ENCODE data around the gene MYADM.

DNA sequence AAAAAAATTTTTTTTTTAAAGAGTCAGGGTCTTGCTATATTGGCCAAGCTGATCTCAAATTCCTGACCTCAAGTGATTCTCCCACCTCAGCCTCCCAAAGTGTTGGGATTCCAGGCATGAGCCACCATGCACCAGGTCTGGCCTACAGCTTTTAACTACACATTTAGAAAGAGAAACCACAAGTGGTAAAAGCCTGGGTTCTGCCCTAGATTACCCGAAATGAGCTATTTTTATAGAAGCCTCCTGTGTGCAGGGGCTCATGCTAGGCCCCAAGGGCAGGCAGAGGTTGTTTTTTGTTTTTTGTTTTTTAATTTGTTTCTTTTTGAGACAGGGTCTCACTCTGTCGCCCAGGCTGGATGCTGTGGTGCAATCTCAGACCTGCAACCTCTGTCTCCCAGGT, 14.0 kb upstream of the MYADM start:
- TF ChIP-seq, protein P1, sequence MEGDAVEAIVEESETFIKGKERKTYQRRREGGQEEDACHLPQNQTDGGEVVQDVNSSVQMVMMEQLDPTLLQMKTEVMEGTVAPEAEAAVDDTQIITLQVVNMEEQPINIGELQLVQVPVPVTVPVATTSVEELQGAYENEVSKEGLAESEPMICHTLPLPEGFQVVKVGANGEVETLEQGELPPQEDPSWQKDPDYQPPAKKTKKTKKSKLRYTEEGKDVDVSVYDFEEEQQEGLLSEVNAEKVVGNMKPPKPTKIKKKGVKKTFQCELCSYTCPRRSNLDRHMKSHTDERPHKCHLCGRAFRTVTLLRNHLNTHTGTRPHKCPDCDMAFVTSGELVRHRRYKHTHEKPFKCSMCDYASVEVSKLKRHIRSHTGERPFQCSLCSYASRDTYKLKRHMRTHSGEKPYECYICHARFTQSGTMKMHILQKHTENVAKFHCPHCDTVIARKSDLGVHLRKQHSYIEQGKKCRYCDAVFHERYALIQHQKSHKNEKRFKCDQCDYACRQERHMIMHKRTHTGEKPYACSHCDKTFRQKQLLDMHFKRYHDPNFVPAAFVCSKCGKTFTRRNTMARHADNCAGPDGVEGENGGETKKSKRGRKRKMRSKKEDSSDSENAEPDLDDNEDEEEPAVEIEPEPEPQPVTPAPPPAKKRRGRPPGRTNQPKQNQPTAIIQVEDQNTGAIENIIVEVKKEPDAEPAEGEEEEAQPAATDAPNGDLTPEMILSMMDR (IDR thresholded peaks at IDR 0.05), result no peak
- TF ChIP-seq POLR2AphosphoS5 (IDR thresholded peaks at IDR 0.05; ENCODE audit: low read depth, low read length) (no peak), GATA2 (CRISPR knock-in tag; IDR thresholded peaks at IDR 0.05) (no peak), EZH2phosphoT487 (IDR thresholded peaks at IDR 0.05; ENCODE audit: borderline replicate concordance, low read depth) (no peak), TAF1 (IDR thresholded peaks at IDR 0.05; ENCODE audit: borderline replicate concordance, low read depth, low read length) (no peak), FOXM1 (IDR thresholded peaks at IDR 0.05; ENCODE audit: low read depth) (no peak)

All from SK-N-SH (cell line).